Psoas muscle (tissue), 8 donors: ENCODE data around the gene KIAA1217. TPM values are rescaled to one million over a fixed set of nuclear protein-coding genes. Genes with fewer than 3 reads are reported as not detected.

Experiments
- ATAC-seq, 4 donors: fragments of 200-7000 bp; cut with Tn5 transposase; one replicate each; pipeline ENCODE4 v1.9.1; 2020; ENCODE audit warnings: moderate library complexity in 3 of 4, mild to moderate bottlenecking in 2 of 4
- DNase-seq, 2 donors: peaks; one replicate each; pipeline ENCODE4 v3.0.0-alpha.2; 2020
- H3K27ac ChIP-seq: fragments of 200-600 bp; one replicate; pipeline ENCODE4 v1.8.0; 2022
- H3K27me3 ChIP-seq, 3 donors: fragments of 200-600 bp in 1 of 3; one replicate each; pipeline versions ENCODE4 v1.6.1 to v1.8.0; 2013 to 2022; ENCODE audit warnings: low read length in 2 of 3, mild to moderate bottlenecking in 2 of 3, moderate library complexity in 1 of 3; ENCODE audit not compliant: insufficient read depth in 3 of 3
- H3K36me3 ChIP-seq, 2 donors: fragments of 200-600 bp in 1 of 2; one replicate each; pipeline versions ENCODE4 v1.6.1 to v1.8.0; 2013 to 2022; ENCODE audit warnings: low read depth in 1 of 2, mild to moderate bottlenecking in 1 of 2, moderate library complexity in 1 of 2; ENCODE audit not compliant: insufficient read depth in 1 of 2
- H3K4me1 ChIP-seq: fragments of 200-600 bp; one replicate; pipeline ENCODE4 v1.8.0; 2022
- H3K4me3 ChIP-seq: fragments of 200-600 bp; one replicate; pipeline ENCODE4 v1.8.0; 2022; ENCODE audit warnings: mild to moderate bottlenecking
- H3K9me3 ChIP-seq: fragments of 200-600 bp; one replicate; pipeline ENCODE4 v1.8.0; 2022
- WGBS, 3 donors: extraction: QIAGEN DNeasy Blood & Tissue Kit; methylation state at CpG; one replicate each; pipeline versions ENCODE4 v1.1.6 to v1.1.7; 2013; 5-methylcytosine and 5-hydroxymethylcytosine counted together
- intact Hi-C, 2 donors: fragments of 100-400 bp; cut with DNase I; formaldehyde crosslinking; loops; one replicate each; pipeline versions ENCODE4 v1.11.0 to v1.14.2; 2022
- polyA plus RNA-seq, 3 donors: library from polyadenylated mRNA; stranded (reverse); fragments of 200-250 nt; gene quantifications; one replicate each; pipeline ENCODE4 v1.2.3, GENCODE V29; 2013
- total RNA-seq, 4 donors: library from RNA; stranded (reverse); fragmentation: NEBNext Ultra II Directional in 2 of 4; extraction: Animal tissue kit (Norgen Biotek cat#: 25700) in 2 of 4; gene quantifications; one replicate each; pipeline versions ENCODE4 v1.2.1 to v1.2.4, GENCODE V29; 2021 to 2023
- TF ChIP-seq, protein P1 (sequence below): fragments of 200-600 bp; IDR thresholded peaks from one replicate; pipeline ENCODE4 v1.8.0; 2022; ENCODE audit warnings: antibody characterized with exemption
- donor health status: healthy with polysubstance abuse.
- donor health status: DM: no; HTN: no; CAD: no; lungs with moderate emphysema.
- donor health status: Bipolar disorder and iron deficiency.
- donor health status: healthy.
- donor health status: DM: yes; HTN: yes; CAD: no.
- donor health status: DM: no; HTN: no; CAD: no.
- donor health status: DM: no; HTN: no; CAD: no.
- donor health status: DM: yes; HTN: yes; CAD: no.

The KIAA1217 gene
- total and polyA plus RNA-seq, 7 donors: 8.9 to 169 (median 65.9) TPM

DNA sequence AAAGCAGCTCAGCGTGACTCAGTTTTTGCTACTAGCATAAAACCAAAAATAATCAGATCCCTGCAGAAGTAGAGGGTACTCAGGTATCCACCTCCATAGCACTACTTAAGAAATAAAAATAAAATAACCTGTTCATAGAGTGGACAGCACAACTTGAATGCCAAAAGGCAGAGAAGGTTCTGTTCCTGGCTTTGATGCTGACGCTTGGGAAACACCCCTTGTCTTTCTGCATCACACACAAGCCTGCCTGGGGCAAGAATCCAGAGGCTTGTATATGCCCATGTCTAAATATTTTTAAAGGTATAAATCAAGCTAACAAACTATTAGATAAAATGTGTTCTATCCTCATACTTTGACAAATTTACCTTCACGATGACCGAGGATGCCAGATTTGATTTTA lies 207.3 kb downstream of the KIAA1217 start:
- ATAC-seq (peak; percentile 38 to 85 (median 76)), DNase-seq (peak; percentile 25 to 71)
- Histone ChIP-seq H3K4me3 (peak overlapping the region; percentile 26), H3K36me3 (no peaks in the 10 kb centered on the region), H3K27me3 (no peaks in the 10 kb centered on the region), H3K4me1 (peaks cover 32% of the 10 kb centered on the region), H3K27ac (peak overlapping the region; percentile 82), H3K9me3 (no peaks in the 10 kb centered on the region)
- WGBS, 3 donors: 51 to 76% (median 64%) methylated on average over 4 of the region's 4 CpGs
- intact Hi-C loops: loop anchor here in 1 of 2 donors (5.0 kb wide), 1 partner anchor 36 kb away; no protein-coding TSS in a partner anchor
- TF ChIP-seq, protein P1, sequence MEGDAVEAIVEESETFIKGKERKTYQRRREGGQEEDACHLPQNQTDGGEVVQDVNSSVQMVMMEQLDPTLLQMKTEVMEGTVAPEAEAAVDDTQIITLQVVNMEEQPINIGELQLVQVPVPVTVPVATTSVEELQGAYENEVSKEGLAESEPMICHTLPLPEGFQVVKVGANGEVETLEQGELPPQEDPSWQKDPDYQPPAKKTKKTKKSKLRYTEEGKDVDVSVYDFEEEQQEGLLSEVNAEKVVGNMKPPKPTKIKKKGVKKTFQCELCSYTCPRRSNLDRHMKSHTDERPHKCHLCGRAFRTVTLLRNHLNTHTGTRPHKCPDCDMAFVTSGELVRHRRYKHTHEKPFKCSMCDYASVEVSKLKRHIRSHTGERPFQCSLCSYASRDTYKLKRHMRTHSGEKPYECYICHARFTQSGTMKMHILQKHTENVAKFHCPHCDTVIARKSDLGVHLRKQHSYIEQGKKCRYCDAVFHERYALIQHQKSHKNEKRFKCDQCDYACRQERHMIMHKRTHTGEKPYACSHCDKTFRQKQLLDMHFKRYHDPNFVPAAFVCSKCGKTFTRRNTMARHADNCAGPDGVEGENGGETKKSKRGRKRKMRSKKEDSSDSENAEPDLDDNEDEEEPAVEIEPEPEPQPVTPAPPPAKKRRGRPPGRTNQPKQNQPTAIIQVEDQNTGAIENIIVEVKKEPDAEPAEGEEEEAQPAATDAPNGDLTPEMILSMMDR: no peak

DNA sequence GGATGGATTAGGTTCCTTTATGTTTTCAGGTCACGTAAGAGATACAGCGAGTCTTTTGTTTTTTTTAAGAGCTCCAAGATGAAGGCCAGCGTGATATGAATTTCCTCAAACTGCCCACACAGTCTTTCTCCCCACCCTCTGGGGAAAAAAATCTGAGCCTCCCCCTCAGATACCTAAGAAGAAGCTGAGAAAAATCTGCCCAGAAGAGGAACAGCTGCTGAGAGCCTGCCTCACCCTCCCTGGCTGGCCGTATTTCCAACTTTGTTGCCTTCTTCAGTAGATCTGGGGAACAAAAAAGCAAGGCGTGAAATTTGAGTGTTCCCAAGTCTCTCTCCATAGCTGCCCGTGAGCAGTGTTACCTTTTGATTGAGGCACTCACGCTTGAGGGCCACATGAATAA lies 208.1 kb downstream of the KIAA1217 start:
- Histone ChIP-seq H3K4me1 (peaks cover 24% of the 10 kb centered on the region), H3K9me3 (no peaks in the 10 kb centered on the region), H3K27me3 (no peaks in the 10 kb centered on the region), H3K27ac (no peak overlapping the region), H3K36me3 (no peaks in the 10 kb centered on the region), H3K4me3 (no peak overlapping the region)
- intact Hi-C loops: loop anchor here in 1 of 2 donors (5.0 kb wide), 1 partner anchor 35 kb away; no protein-coding TSS in a partner anchor
- TF ChIP-seq, protein P1: no peak
- no peak for DNase-seq
- ATAC-seq: no peak
- WGBS, 3 donors: 69 to 86% (median 72%) methylated on average over 7 of the region's 7 CpGs

DNA sequence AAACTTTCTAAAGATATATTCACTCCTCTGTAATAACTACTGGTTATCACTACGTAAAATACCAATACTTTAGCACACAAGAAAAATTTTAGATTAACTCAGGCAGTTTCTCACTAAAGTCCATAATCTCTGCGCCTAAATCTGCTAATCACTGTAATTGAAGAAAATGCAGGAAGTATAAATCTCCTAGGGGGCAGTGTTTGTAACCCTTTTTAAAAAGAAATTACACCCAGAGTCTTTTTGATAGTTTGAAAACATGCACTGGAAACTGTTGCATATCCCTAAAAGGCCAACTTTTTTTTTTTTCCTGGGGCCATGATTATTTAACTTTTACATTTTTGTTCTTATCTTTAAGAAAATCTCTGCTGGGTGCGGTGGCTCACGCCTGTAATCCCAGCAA lies 209.6 kb downstream of the KIAA1217 start:
- Histone ChIP-seq H3K27ac (peak overlapping the region; percentile 6), H3K4me1 (peaks cover 24% of the 10 kb centered on the region), H3K4me3 (no peak overlapping the region), H3K9me3 (no peaks in the 10 kb centered on the region), H3K27me3 (no peaks in the 10 kb centered on the region), H3K36me3 (no peaks in the 10 kb centered on the region)
- ATAC-seq (no peak), DNase-seq (no peak)
- intact Hi-C loops: loop anchor here in 1 of 2 donors (5.0 kb wide), 1 partner anchor 34 kb away; no protein-coding TSS in a partner anchor
- 95 to 96% (median 96%) methylated on average over 4 of the region's 4 CpGs for WGBS, 3 donors
- TF ChIP-seq, protein P1: no peak

DNA sequence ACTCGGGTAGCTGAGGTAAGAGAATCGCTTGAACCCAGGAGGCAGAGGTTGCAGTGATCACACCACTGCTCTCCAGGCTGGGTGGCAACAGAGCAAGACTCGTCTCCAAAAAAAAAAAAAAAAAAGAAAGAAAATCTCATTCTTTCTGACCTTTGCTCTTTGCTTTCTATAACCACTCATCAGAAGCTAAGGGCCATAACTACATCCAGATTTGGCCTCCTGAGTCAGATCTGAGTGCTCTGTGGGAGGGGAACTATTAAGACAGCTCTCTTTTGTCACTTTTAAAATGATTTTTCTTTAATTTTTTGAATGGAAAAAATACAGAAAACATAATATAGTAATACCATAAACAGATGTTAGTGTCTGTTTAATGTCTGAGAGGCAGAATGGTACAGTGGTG lies 210.1 kb downstream of the KIAA1217 start:
- TF ChIP-seq, protein P1: no peak
- 76 to 90% (median 79%) methylated on average over 3 of the region's 3 CpGs for WGBS, 3 donors
- no peaks in the 10 kb centered on the region for H3K27me3 ChIP-seq
- ATAC-seq: no peak
- DNase-seq: no peak
- intact Hi-C loops: loop anchor here in 1 of 2 donors (5.0 kb wide), 1 partner anchor 33 kb away; no protein-coding TSS in a partner anchor
- no peak overlapping the region for H3K27ac ChIP-seq
- H3K4me1 ChIP-seq: peaks cover 24% of the 10 kb centered on the region
- no peaks in the 10 kb centered on the region for H3K9me3 ChIP-seq
- H3K4me3 ChIP-seq: no peak overlapping the region
- H3K36me3 ChIP-seq: no peaks in the 10 kb centered on the region

DNA sequence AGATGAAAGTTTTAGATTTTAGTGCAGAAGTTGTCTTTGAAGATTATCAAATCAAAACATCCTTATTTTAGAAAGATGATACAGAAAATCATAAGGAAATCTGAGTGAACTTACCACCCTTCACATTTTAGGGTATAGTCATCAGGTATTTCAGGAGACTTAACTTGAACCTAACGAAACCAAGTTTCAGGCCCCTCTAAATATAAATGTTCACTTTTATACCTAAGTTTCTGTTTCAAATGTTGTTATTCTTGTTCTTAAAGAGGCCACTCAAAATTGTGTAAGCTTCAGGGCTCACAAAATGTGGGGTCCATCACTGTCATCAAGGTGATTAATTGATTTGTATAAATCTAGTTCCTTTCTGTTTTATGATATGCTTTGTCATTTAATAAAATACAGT lies 216.2 kb downstream of the KIAA1217 start:
- 95 to 100% (median 100%) methylated on average over 1 of the region's 1 CpG for WGBS, 3 donors
- DNase-seq: no peak
- intact Hi-C loops: no loop called here
- no peaks in the 10 kb centered on the region for H3K9me3 ChIP-seq
- TF ChIP-seq, protein P1: no peak
- H3K27me3 ChIP-seq: no peaks in the 10 kb centered on the region
- no peaks in the 10 kb centered on the region for H3K36me3 ChIP-seq
- no peak overlapping the region for H3K4me3 ChIP-seq
- no peaks in the 10 kb centered on the region for H3K4me1 ChIP-seq
- ATAC-seq: no peak
- H3K27ac ChIP-seq: no peak overlapping the region
